Right lobe of liver (tissue), 6 donors: Measurements from ENCODE around the gene ATP6AP2. TPM values are rescaled to one million over a fixed set of nuclear protein-coding genes. Genes with fewer than 3 reads are reported as not detected.
A peak's percentile ranks its signal among the peaks of the same experiment; 100 is the strongest.

Experiments
- ATAC-seq, 4 donors: fragments of 200-7000 bp; cut with Tn5 transposase; one replicate each; pipeline ENCODE4 v1.9.1; 2020; ENCODE audit warnings: mild to moderate bottlenecking in 4 of 4, moderate library complexity in 4 of 4
- DNase-seq, 3 donors: peaks; one replicate each; pipeline ENCODE4 v3.0.0-alpha.2; 2020
- H3K27ac ChIP-seq, 3 donors: fragments of 200-600 bp; one replicate each; pipeline ENCODE4 v1.8.0; 2022
- H3K27me3 ChIP-seq, 2 donors: fragments of 200-600 bp; one replicate each; pipeline ENCODE4 v1.8.0; 2022
- H3K36me3 ChIP-seq, 4 donors: fragments of 200-600 bp; sonication (generic) in 1 of 4; one replicate each; pipeline versions ENCODE4 v1.5.1 to v1.8.0; 2017 to 2022; ENCODE audit warnings: control low read depth in 1 of 4
- H3K4me1 ChIP-seq, 4 donors: fragments of 200-600 bp; sonication (generic) in 1 of 4; one replicate each; pipeline versions ENCODE4 v1.5.1 to v1.8.0; 2017 to 2022; ENCODE audit warnings: control low read depth in 1 of 4
- H3K4me3 ChIP-seq, 3 donors: fragments of 200-600 bp; one replicate each; pipeline ENCODE4 v1.8.0; 2022
- H3K9me3 ChIP-seq, 4 donors: fragments of 200-600 bp; sonication (generic) in 1 of 4; one replicate each; pipeline versions ENCODE4 v1.5.1 to v1.8.0; 2017 to 2022; ENCODE audit warnings: control low read depth in 1 of 4
- POLR2A ChIP-seq: fragments of 450-650 bp; IDR thresholded peaks from one replicate; pipeline ENCODE4 v1.6.1; 2017; ENCODE audit warnings: antibody characterized with exemption, mild to moderate bottlenecking
- WGBS: methylation state at CpG from one replicate; pipeline ENCODE4 v1.1.6; 2018; ENCODE audit warnings: low coverage, low lambda C conversion rate; ENCODE audit not compliant: insufficient coverage; ENCODE audit errors: missing lambda C conversion rate; 5-methylcytosine and 5-hydroxymethylcytosine counted together
- intact Hi-C, 2 donors: fragments of 100-400 bp; cut with DNase I; formaldehyde crosslinking; loops; one replicate each; pipeline versions ENCODE4 v1.11.2 to v1.14.1; 2022
- total RNA-seq, 6 experiments: library from RNA; depleted of rRNA in 2 of 6; stranded (reverse); fragments of >200 nt in 2 of 6; fragmentation: NEBNext Ultra II Directional in 3 of 6; extraction: Animal tissue kit (Norgen Biotek cat#: 25700) in 3 of 6; gene quantifications; one replicate each; pipeline versions ENCODE4 v1.1.0 to v1.2.4, GENCODE V29; 2016 to 2023
- TF ChIP-seq, protein P1 (sequence below), 4 donors: fragments of 200-600 bp in 3 of 4; fragments of 450-650 bp in 1 of 4; IDR thresholded peaks; one replicate each; pipeline versions ENCODE4 v1.5.1 to v1.8.0; 2016 to 2022; ENCODE audit warnings: antibody characterized with exemption in 4 of 4, mild to moderate bottlenecking in 2 of 4
- donor health status: DM: no; HTN: yes; CAD: no.
- donor health status: DM: no; HTN: no; CAD: no.
- donor health status: DM: no; HTN: no; CAD: no.
- donor health status: DM: no; HTN: yes; CAD: no.
- donor health status: DM: no; HTN: yes; CAD: no.

The ATP6AP2 gene
- total RNA-seq, 6 experiments from 2014 or later = 44.0 to 63.1 (median 54.0) TPM

DNA sequence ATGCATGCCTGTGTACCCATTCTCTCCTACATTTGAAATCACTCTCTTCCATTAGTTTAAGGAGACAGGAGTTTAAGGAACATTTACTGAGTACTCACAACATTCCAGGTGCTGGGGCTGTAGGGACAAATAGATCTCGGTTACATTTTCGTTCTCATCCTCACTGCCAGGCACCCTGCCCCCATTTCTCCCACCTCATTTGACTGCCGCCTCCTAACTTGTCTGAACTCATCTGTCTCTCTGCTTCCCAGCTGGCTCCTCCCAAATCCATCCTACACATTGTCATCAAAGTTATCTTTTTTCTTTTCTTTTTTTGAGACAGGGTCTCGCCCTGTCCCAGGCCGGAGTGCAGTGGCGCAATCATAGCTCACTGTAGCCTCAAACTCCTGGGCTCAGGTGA lies 22.7 kb downstream of the ATP6AP2 start:
- Histone ChIP-seq H3K27ac (no peak overlapping the region), H3K36me3 (peaks cover 0 to 21% (median 2%) of the 10 kb centered on the region in 4 donors), H3K27me3 (no peaks in the 10 kb centered on the region), H3K4me3 (no peak overlapping the region), H3K4me1 (no peaks in the 10 kb centered on the region), H3K9me3 (no peaks in the 10 kb centered on the region)
- 72% methylated on average over 6 of the region's 6 CpGs for WGBS
- DNase-seq (no peak), ATAC-seq (no peak)
- intact Hi-C loops = no loop called here
- TF ChIP-seq POLR2A = no peak
- TF ChIP-seq, protein P1, sequence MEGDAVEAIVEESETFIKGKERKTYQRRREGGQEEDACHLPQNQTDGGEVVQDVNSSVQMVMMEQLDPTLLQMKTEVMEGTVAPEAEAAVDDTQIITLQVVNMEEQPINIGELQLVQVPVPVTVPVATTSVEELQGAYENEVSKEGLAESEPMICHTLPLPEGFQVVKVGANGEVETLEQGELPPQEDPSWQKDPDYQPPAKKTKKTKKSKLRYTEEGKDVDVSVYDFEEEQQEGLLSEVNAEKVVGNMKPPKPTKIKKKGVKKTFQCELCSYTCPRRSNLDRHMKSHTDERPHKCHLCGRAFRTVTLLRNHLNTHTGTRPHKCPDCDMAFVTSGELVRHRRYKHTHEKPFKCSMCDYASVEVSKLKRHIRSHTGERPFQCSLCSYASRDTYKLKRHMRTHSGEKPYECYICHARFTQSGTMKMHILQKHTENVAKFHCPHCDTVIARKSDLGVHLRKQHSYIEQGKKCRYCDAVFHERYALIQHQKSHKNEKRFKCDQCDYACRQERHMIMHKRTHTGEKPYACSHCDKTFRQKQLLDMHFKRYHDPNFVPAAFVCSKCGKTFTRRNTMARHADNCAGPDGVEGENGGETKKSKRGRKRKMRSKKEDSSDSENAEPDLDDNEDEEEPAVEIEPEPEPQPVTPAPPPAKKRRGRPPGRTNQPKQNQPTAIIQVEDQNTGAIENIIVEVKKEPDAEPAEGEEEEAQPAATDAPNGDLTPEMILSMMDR (IDR thresholded peaks at IDR 0.05) = no peak

DNA sequence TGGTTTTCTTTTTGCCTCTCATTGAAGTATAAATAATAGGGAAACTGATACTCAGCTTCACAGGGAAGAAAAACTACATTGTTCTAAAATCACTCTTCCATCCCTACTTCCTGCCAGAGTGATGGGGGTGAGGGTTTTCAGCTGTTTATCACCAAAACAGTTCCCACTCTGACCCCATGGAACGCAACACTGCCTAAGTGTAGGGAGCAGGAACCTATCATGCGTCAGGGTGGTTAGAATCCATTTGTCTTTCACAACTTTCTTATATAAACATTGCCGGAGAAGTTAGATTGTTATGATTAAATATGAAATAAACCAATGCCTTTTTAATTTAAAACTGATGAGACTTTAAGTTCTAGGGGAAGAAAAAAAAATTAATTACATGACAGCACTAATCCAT lies 26.6 kb downstream of the ATP6AP2 start:
- Histone ChIP-seq H3K9me3 (no peaks in the 10 kb centered on the region), H3K4me1 (no peaks in the 10 kb centered on the region), H3K4me3 (no peak overlapping the region), H3K27ac (no peak overlapping the region), H3K27me3 (no peaks in the 10 kb centered on the region), H3K36me3 (peaks cover 0 to 3% (median 0%) of the 10 kb centered on the region in 4 donors)
- intact Hi-C loops = no loop called here
- DNase-seq (no peak), ATAC-seq (no peak)
- TF ChIP-seq, protein P1 (IDR thresholded peaks at IDR 0.05) = no peak
- no peak for TF ChIP-seq POLR2A
- 67% methylated on average over 3 of the region's 3 CpGs for WGBS

DNA sequence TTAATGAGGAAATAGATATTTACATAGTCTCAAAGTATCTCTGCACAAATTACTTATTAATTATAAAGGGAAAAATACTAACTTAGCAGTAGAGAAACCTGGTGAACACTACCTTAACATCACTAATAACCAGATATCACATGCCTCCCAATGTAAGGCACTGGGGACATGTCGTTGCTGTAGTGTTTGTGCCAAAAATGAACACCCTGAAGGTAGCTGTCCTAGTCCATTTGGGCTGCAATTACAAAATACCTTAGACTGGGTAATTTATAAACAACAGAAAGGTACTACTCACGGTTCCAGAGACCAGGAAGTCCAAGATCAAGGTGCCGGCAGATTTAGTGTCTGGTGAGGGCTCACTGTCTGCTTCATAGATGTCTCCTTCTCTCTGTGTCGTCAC lies 31.7 kb downstream of the ATP6AP2 start:
- no peak overlapping the region for H3K27ac ChIP-seq
- WGBS = 41% methylated on average over 4 of the region's 4 CpGs
- H3K36me3 ChIP-seq = no peaks in the 10 kb centered on the region
- no peak for TF ChIP-seq POLR2A
- TF ChIP-seq, protein P1 (IDR thresholded peaks at IDR 0.05) = no peak
- H3K9me3 ChIP-seq = no peaks in the 10 kb centered on the region
- no peaks in the 10 kb centered on the region for H3K4me1 ChIP-seq
- peak; percentile 18 to 75 (median 52) for ATAC-seq
- no peaks in the 10 kb centered on the region for H3K27me3 ChIP-seq
- H3K4me3 ChIP-seq = no peak overlapping the region
- DNase-seq = no peak
- intact Hi-C loops = no loop called here

DNA sequence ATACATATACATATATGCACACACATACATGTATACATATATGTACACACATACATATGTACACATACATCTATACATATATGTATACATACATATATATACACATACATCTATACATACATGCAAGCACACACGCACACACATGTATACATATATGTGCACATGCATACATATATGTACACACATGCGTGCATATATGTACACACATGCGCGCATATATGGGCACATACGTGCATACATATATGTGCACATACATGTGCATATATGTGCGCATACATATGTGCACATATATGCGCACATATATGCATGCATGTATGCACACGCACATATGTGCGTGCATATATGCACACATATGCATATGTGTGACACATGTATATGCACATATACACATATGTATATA lies 35.2 kb downstream of the ATP6AP2 start:
- no peak overlapping the region for H3K27ac ChIP-seq
- no peaks in the 10 kb centered on the region for H3K9me3 ChIP-seq
- DNase-seq (no peak), ATAC-seq (no peak)
- H3K4me3 ChIP-seq = no peak overlapping the region
- TF ChIP-seq, protein P1 (IDR thresholded peaks at IDR 0.05) = no peak
- TF ChIP-seq POLR2A = no peak
- no peaks in the 10 kb centered on the region for H3K4me1 ChIP-seq
- intact Hi-C loops = no loop called here
- no peaks in the 10 kb centered on the region for H3K36me3 ChIP-seq
- peaks cover 0 to 4% of the 10 kb centered on the region in 2 donors for H3K27me3 ChIP-seq
- 75% methylated on average over 9 of the region's 9 CpGs for WGBS

DNA sequence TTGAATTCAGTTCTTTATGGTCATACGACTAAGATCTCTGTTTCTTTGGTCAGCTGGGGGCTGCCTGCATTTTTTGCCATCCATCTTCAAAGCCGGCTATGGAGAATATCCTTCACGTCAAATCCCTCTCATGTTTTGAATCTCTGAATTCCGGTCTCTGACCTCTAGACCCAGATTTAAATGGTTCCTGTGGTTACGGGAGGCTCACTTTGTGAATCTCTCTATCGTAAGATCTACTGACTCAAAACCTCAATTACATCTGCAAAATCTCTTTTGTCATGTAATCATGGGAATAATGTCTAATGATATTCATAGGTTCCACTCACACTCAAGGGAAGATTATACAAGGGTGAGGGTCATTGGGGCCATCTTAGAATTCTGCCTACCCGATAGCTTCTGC lies 36.8 kb downstream of the ATP6AP2 start:
- Histone ChIP-seq H3K36me3 (no peaks in the 10 kb centered on the region), H3K4me1 (no peaks in the 10 kb centered on the region), H3K27ac (no peak overlapping the region), H3K4me3 (no peak overlapping the region), H3K9me3 (no peaks in the 10 kb centered on the region), H3K27me3 (peaks cover 0 to 4% of the 10 kb centered on the region in 2 donors)
- DNase-seq = no peak
- WGBS = 85% methylated on average over 6 of the region's 7 CpGs
- no peak for ATAC-seq
- intact Hi-C loops = no loop called here
- no peak for TF ChIP-seq POLR2A
- TF ChIP-seq, protein P1 (IDR thresholded peaks at IDR 0.05) = no peak
